Measurements from ENCODE around the gene CUX1.
"Not testable (repeated sequence)": the region's sequence is repeated elsewhere in the genome, so short reads cannot be mapped to it uniquely, and the experiment has no call there.

The CUX1 gene

GRCh38 chr7:101919363-101920115 lies 102.1 kb downstream of the CUX1 start:
- DNase-seq, result no peak

- DNase-seq, result no peak
Measured at GRCh38 chr7:101921061-101921460, 103.6 kb downstream of the CUX1 start.

DNA sequence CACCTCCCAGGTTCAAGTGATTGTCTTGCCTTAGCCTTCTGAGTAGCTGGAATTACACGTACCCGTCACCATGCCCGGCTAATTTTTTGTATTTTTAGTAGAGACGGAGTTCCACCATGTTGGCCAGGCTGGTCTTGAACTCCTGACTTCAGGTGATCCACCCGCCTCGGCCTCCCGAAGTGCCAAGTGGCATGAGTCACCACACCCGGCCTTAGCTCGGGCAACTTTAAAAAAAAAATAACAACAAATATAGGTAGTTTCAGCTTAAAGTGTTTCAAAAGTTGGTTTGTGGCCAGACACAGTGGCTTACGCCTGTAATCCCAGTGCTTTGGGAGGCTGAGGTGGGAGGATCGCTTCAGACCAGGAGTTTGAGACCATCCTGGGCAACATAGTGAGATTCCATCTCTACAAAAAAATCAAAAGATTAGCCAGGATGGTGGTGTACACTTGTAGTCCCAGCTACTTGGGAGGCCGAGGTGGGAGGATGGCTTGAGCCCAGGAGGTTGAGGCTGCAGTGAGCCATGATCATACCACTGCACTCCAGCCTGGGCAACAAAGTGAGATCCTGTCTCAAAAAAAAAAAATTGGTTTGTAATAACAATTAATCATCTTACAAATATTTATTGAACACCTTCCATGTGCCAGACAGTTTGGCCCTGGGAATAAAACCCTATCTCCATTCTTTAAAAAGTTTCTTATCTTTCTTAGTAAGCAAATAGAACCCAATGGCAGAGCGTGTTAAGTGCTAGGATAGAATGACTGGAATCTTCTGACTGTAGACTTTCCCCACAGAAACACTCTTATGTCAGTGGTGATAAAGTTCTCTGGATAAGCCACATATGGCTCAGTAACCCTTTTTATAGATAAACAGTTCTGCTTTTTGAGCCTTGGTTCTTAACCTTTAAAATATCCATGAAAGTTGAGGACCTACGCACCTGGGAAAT lies 104.4 kb downstream of the CUX1 start:
- DNase-seq, result not testable (repeated sequence)

- no peak for DNase-seq
Measured at GRCh38 chr7:101922631-101923601, 105.5 kb downstream of the CUX1 start.

GRCh38 chr7:101923602-101923985 lies 106.2 kb downstream of the CUX1 start:
- DNase-seq, result no peak

- DNase-seq, result no peak
Measured at GRCh38 chr7:101924171-101924570, 106.7 kb downstream of the CUX1 start.

DNA sequence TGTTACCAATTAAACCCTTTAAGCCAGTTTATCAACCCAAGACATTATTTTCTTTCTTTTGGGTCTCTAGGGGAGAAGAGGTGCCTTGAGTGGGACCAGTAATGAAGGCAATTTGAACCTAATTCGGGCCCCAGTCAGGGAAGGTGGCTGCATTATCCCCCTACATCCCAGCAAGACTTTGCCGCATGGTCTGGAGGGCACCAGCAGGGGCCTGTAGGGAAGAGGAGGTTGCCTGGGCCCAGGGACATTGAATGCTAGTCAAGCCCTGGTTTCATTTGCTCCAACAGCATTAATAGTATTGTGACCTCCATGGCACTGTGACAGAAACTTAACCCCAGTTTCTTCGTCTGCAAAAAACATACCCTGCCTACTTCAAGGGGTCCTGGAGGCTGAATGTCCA lies 108.8 kb downstream of the CUX1 start:
- no peak for DNase-seq

GRCh38 chr7:101927389-101927788 lies 110.0 kb downstream of the CUX1 start:
- DNase-seq, result no peak

GRCh38 chr7:101927802-101928201 lies 110.4 kb downstream of the CUX1 start:
- DNase-seq, result no peak

DNA sequence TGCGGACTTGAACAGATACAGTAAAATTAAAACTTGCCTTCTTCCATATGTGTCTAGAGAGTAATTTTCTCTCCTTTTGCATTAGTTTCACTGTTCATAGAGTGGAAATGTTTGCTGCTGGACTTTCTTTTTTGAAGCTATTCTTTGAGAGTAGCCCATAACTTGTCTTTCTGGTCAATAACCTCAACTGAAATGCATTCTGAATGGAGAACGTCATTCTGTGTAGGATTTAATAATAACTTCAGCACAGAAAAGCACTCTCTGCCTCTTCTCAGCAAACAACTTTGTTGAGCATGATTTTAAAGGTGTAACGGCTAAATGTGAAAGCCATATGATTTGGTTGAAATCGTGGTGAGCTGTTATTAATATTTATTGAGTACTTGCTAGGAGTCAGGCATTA lies 111.8 kb downstream of the CUX1 start:
- no peak for DNase-seq

DNA sequence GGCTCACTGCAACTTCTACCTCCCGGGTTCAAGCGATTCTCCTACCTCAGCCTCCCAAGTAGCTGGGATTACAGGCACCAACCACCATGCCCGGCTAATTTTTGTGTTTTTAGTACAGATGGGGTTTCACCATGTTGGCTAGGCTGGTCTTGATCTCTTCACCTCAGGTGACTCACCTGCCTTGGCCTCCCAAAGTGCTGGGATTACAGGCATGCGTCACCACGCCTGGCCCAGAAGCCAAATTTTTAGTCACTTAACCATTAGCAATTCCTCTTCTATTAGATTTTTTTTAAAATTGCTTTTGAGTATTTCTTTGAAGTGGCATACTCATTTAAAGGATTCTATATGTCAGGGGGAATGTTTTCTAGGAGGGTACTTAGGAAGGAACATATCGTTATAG lies 112.5 kb downstream of the CUX1 start:
- not testable (repeated sequence) for DNase-seq

- DNase-seq, result no peak
Measured at GRCh38 chr7:101932083-101932482, 114.7 kb downstream of the CUX1 start.

DNA sequence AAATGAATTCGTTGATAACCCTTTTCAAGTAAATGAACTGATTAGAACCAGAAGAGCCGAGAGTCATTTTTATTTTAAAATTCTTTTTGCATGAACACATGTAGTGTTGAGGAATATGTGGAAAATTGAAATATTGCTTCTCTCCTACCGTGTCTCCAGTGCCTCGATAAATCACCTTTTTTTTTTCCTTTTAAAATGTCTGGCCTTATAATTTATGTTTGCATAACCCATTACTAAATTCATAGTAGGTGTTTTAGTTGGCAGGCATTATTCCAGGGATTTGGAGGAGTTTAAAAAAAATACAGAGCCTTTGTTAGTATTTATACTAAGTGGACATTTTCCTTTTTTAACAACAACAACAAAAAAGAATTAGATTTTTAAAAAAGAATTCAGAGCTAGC lies 115.6 kb downstream of the CUX1 start:
- no peak for DNase-seq

DNA sequence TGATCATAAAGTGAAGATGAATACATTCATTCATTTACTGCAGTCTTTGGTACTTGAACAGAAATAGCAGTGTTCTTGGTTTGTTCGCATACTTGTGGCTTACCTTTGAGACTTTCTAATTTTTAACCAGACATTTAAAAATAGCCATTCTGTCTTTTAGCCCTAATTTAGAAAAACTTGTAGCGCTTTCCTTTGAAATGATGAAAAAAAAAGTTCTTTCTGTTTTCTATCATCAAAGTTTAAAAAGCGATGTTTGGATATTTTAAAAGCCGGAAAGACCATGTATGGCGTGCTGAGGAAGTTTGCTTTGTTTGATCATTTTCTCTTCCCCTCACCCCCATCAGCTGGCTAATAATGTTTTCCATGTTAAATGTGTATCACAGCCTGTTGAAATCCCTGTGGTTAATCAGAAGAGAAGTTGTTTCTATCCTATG lies 116.3 kb downstream of the CUX1 start:
- DNase-seq, result no peak

DNA sequence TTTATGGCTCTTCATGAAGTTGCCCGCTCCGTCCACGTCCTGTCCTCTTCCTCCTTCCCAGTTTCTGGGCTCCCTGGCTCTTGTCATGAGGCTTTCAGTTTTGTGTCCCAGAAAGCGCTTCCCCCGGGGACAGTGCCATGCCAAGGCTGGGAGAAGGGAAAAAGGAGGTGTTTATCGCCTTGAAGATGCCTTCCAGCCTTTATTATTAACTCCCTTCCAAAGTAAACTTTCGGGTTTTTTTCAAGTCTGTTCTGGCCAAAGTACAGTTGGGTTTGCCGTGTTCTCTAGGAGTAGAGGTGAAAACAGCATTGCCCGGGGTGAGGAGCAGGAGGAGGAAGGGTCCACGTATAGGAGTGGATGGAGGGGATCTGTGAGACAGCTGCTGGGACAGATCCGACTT lies 117.2 kb downstream of the CUX1 start:
- no peak for DNase-seq

DNA sequence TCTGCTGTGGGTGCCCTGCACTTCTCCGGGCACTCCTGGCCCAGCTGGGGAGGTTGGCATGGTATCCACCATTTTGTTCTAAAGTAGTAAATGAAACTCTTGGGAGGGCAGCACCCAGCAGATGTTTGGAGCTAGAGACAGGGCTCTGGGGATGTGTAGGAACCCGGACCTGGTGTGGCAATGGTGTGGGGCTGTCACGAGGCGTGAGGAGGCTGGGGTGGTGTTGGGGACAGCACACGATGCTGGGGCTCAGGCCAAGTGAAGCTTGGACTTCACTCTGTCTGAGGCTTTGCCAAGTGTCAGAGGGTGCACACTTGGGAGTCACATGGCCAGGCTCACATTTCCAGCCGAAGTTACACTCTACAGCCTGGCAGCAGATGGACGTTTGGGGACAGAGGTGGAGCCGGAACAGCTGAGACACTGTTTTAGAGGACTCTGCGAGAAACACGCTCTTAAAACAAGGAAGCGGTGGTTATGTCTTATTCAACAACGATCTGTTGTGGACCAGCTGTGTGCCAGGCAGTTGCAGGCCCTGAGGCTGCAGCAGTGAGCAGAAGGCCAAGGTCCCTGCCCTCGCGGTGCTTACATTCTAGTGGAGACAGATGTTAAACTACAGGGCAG lies 118.2 kb downstream of the CUX1 start:
- DNase-seq, result no peak

DNA sequence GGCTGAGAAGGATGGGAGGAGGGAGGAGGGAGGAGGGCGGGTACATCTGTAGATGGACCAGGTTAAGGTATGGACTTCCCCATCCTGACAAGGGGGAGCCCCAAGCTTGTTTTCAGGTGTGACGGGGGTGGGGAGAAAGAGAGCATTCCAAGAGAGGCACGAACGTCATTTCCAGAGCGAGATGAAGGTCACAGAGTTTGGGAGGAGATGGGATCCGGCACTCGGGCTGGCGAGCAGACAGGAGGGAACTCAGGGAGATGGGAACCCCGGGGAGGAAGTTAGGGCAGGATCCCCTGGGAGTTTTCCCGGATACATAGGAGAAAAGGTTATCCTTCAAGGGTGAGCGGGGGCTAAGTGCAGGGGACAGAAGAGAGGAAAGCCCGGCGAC lies 118.8 kb downstream of the CUX1 start:
- no peak for DNase-seq

- DNase-seq, result no peak
Measured at GRCh38 chr7:101936611-101937231, 119.3 kb downstream of the CUX1 start.

DNA sequence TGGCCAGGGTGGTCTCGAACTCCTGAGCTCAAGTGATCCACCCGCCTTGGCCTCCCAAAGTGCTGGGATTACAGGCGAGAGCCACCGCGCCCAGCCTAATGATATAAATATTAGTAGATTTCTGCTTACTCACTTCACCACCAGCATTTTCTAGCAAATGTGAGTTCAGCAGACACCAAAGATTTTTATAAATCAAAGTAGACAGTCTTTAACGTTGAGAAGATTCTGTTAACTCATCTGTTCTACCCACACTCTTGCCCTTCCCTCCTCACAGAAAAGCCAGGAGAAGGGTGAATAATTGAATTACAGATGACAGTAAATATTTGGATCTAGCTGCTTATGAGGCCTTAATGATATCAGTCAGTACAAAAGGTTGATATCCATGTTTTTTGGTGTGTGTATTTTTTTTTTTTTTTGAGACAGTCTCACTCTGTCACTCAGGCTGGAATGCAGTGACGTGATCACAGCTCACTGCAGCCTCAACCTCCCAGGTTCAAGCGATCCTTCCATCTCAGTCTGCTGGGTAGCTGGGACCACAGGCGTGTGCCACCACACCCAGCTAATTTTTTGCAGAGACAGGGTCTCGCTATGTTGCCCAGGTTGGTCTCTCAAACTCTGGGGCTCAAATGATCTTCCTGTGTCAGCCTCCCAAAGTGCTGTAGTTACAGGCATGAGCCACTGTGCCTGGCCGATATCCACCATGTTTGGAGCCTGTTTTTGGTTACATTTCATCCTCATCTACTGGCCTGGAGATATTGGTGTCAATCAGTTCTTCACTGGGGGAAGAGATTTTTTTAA lies 120.5 kb downstream of the CUX1 start:
- no peak for DNase-seq

GRCh38 chr7:101939136-101939695 lies 121.8 kb downstream of the CUX1 start:
- no peak for DNase-seq

- DNase-seq, result no peak
Measured at GRCh38 chr7:101940151-101940550, 122.7 kb downstream of the CUX1 start.

Measured in effector CD4-positive, alpha-beta T cell (primary cell).